ENCODE data around the gene TRPV3.
A peak's percentile ranks its signal among the peaks of the same experiment; 100 is the strongest.

TRPV3 gene

DNA sequence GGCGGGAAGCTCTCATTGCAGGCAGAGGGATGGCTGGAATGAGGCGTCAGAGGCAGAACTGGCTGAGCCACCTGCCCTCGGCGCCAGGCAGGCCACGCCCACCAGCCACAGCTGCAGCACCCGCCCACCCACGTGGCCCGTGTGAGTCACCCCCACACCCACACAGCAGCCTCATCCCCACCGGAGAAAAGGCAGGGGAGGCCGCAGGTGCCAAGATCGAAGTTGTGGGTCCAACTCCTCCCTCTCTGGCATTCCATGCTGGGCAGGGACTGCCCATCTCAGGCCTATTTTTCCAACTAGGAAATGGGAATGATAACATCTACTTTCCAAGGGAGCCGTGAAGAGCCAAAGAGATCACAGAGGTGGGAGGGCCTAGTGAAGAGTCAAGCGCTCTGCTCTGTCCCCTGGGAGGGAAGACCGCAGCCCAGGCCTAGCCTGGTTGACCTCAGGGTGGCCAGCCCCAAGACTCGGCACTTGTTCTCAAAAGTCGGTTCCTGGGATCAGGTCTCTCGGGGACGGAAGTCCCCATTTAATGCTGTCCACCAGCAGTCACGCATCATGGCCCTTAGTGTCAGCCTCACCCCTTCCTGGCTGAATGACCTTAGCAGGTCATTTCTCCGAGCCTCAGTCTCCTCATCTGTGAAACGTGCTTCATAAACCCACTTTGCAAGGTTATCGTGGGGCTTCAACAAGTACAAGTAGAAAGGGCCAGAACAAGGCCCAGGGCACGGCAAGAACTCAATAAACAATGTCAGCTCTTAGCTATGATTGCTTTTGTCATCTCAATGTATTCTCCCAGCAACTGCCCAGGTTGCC lies at the start of gene TRPV3:
Gene TRPV3, minus strand, starts transcription at position 45 of the 816 bp plus-strand sequence. CDS start 2,962 bp downstream, outside the sequence.
- TF ChIP-seq CTCF (IDR thresholded peaks at IDR 0.05; ENCODE audit: low read depth, low read length) = no peak
- DNase-seq (ENCODE audit: extremely low read depth, low read depth) = no peak

GRCh38 chr17:3603870-3604259 lies 46.3 kb upstream of the TRPV3 start:
- no peak for DNase-seq (ENCODE audit: extremely low read depth, low read depth)
- no peak for TF ChIP-seq CTCF (IDR thresholded peaks at IDR 0.05; ENCODE audit: low read depth, low read length)

- peak; percentile 30 for DNase-seq (ENCODE audit: extremely low read depth, low read depth)
- no peak for TF ChIP-seq CTCF (IDR thresholded peaks at IDR 0.05; ENCODE audit: low read depth, low read length)
Observed at GRCh38 chr17:3603119-3603869, 45.7 kb upstream of the TRPV3 start.

DNA sequence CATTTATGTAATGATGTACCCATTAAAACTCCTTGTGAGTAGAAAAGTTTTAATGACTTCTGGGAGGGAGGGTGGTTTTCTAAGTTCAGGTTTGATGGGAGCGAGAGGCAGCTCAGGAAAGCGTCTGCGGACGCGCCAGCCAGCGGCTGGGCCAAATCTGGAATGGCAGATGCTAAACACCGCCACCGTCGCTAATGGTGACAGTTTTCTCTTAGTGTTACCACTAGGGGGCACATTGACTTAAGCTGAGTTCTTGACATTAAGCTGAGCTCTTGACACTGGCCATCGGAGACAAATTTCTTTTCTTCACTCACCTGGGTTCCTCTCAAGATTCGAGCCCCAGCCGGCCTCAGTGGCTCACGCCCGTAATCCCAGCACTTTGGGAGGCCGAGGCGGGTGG lies 44.9 kb upstream of the TRPV3 start:
- TF ChIP-seq CTCF (IDR thresholded peaks at IDR 0.05; ENCODE audit: low read depth, low read length) = peak; percentile 16
- no peak for DNase-seq (ENCODE audit: extremely low read depth, low read depth)

GRCh38 chr17:3600529-3601205 lies 43.1 kb upstream of the TRPV3 start:
- TF ChIP-seq CTCF (IDR thresholded peaks at IDR 0.05; ENCODE audit: low read depth, low read length) = no peak

GRCh38 chr17:3598078-3598477 lies 40.5 kb upstream of the TRPV3 start:
- TF ChIP-seq CTCF (IDR thresholded peaks at IDR 0.05; ENCODE audit: low read depth, low read length) = no peak
- no peak for DNase-seq (ENCODE audit: extremely low read depth, low read depth)

More at GRCh38 chr17:3600529-3601205, 43.1 kb upstream of the TRPV3 start:
- DNase-seq (ENCODE audit: extremely low read depth, low read depth) = no peak
